PC-9 (cell line): ENCODE data around the gene PMEL.

Source experiments
- CTCF ChIP-seq: fragments of 200-600 bp; sonication (generic); conservative IDR thresholded peaks from 2 replicates; pipeline ENCODE4 v1.6.1; 2017; ENCODE audit warnings: mixed run types, antibody characterized with exemption, mild to moderate bottlenecking, moderate library complexity
- EZH2 ChIP-seq: fragments of 200-600 bp; sonication (generic); IDR thresholded peaks from 2 replicates; pipeline ENCODE4 v1.8.0; 2017; ENCODE audit warnings: antibody characterized with exemption, low read depth

GRCh38 chr12:55972042-55972441 lies 6.2 kb upstream of the PMEL start:
- TF ChIP-seq CTCF (no peak), EZH2 (no peak)
